GM21390 (cell line): ENCODE measurements around the gene TMEM59L.

Experiments
- ATAC-seq: cut with Tn5 transposase; IDR thresholded peaks from one replicate; pipeline ENCODE4 v1.9.1; 2021; ENCODE audit not compliant: unreplicated experiment

Gene TMEM59L

GRCh38 chr19:18636183-18636968 is 23.7 kb downstream of the TMEM59L start:
- ATAC-seq: peak; percentile 83

GRCh38 chr19:18636969-18637629 is 24.4 kb downstream of the TMEM59L start, which contains the start of gene KLHL26:
Gene KLHL26 (plus strand): TSS chr19:18637028. CDS start chr19:18637055, 27 bp downstream.
- ATAC-seq: no peak

- no peak for ATAC-seq
These were observed 25.3 kb downstream of the TMEM59L start for GRCh38 chr19:18637673-18638630.

DNA sequence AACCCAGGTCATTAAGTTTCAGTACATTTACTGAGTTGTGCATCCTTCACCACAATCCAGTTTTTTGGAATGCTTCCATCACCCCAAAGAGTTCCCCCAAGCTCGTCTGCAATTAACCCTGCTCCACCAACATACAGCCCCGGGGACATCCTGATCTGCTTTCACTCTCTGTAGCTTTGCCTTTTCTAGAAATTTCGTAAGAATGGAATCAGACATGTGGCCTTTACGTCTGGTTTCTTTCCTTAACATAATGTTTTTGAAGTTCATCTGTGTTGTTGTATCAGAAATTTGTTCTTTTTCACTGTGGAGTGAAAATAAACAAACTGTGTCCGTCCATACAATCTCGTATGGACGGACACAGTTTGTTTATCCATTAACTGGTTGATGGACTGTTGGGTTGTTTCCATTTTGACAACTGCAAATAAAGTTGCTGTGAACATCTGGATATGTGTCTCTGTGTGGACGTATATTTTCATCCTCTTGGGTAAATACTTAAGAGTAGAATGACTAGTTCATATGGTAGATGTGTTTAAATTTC is 27.1 kb downstream of the TMEM59L start:
- no peak for ATAC-seq

- no peak for ATAC-seq
These were observed 31.7 kb downstream of the TMEM59L start for GRCh38 chr19:18644196-18645034.

DNA sequence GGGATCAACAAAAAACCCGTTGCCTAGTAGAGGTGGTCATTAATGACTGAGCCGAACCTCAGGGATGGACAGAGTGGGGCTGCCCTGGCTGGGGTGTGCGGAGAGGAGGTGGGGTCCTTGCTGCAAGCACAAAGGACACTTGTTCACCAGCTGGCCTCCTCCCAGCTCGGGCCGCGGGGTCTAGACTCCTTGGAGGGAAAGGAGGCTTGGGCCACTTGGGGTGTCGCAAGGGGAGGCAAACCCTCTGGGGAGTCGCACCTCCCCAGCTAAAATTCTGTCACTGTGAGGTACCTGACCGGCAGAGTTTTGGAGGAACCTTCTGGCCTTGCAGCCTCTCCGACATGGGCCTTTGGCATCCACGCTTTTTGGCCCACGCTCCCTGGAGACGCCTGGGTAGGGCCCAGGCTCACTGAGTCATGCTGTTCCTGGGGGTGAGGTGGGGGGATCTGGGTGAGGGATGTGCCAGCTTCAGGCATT is 32.4 kb downstream of the TMEM59L start:
- ATAC-seq: no peak

- no peak for ATAC-seq
These were observed 34.1 kb downstream of the TMEM59L start for GRCh38 chr19:18646535-18647370.

GRCh38 chr19:18647371-18647767 is 34.7 kb downstream of the TMEM59L start:
- ATAC-seq: no peak

DNA sequence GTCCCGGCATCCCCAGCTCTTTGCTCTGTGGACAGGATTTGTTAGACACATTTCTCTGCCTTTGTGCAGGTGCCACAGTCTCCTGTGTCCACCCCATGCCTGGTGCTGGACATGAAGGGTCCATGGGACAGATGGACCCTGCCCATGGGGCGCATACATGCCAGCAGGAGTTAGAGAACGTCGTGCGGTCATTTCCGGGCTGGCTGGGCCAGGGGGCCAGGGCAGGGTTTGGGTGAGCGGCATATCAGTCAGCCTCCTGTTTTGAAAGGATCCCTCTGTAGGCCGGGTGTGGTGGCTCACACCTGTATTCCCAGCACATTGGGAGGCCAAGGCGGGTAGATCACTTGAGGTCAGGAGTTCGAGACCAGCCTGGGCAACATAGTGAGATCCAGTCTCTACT is 35.1 kb downstream of the TMEM59L start:
- ATAC-seq: no peak

DNA sequence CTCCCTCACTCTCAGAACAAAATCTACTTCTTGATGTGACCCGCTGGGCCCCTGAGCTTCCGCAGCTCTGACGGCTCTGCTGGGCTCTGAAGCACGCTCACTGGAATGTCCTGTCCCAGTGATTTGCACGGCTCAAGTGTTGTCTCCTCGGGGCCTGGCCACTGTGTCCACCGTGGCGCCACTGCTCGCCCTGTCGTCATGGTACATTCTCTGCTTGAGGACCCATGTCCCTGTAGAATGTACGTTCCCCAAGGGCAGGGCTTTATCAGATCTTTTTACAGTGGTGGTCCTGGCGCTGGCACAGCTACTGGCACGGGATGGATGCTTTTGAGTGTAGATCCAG is 36.3 kb downstream of the TMEM59L start:
- no peak for ATAC-seq

GRCh38 chr19:18649371-18650020 is 36.8 kb downstream of the TMEM59L start:
- ATAC-seq: no peak

DNA sequence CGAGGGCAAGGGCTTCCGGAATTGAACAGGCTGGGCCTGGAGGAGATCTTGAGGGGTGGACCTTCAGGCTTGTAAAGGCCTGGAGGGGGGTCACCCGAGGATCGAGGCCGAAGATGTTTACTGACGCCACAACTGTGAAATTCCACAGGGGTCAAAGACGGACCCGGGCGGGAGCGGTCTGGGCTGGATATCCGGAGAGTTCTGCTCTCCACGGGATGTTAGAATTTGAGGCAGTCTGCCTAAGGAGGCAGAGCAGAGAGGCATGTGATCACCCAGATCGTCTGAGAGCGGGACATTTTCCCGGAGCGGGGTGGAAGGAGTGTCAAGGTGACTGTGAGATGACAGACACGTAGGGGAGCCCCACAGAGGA is 37.3 kb downstream of the TMEM59L start:
- ATAC-seq: no peak

- ATAC-seq: no peak
These were observed 37.9 kb downstream of the TMEM59L start for GRCh38 chr19:18650468-18651041.

DNA sequence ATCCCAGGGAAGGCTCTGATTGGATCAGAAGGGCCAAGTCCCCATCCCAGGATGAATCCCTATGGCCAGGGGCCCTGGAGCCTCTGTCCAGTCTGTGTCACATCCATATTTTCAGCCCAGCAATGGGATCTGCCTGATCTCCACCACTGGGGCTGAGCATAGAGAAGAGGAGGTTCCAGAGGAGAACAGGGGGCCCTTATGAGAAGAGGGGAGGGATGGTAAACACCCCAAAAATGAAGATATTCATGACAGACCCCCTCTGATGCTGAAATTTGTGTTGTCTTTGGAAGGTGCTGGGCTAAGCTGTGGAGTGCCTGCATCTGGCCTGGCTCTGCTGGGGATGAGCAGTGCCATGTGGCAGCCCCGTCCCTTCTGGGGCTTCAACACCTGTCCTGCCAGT is 38.6 kb downstream of the TMEM59L start:
- no peak for ATAC-seq

- no peak for ATAC-seq
These were observed 39.1 kb downstream of the TMEM59L start for GRCh38 chr19:18651733-18652132.

DNA sequence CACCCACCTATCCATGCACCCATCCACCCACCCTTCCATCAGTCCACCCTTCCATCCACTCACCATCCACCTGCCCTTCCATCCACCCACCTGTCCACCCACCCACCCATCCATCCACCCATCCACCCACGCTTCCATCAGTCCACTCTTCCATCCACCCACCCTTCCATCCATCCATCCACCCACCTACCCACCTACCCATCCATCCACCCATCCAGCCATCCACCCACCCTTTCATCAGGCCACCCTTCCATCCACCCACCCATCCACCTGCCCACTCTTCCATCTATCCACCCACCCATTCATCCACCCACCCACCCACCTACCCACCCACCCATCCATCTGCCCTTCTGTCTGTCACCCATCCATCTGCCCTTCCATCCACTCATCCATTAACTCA is 41.2 kb downstream of the TMEM59L start:
- ATAC-seq: no peak

- ATAC-seq: no peak
These were observed 41.8 kb downstream of the TMEM59L start for GRCh38 chr19:18654469-18654868.

GRCh38 chr19:18655173-18655844 is 42.6 kb downstream of the TMEM59L start:
- ATAC-seq: no peak
